LNCaP clone FGC (cell line): ENCODE results near the gene SPTBN1.

Experiments used
- DNase-seq: peaks from one replicate; pipeline ENCODE4 v3.0.0-alpha.2; 2011; ENCODE audit warnings: low read depth
- H3K4me3 ChIP-seq: 2 replicates; pipeline ENCODE4 v1.5.1; 2011; ENCODE audit warnings: mild to moderate bottlenecking, low read depth, low read length, control low read depth
- TF ChIP-seq, protein P1 (sequence below): IDR thresholded peaks from 2 replicates; pipeline ENCODE4 v1.5.1; 2012; ENCODE audit warnings: mild to moderate bottlenecking; ENCODE audit not compliant: control insufficient read depth, insufficient read depth; ENCODE audit errors: extremely low read depth

Gene SPTBN1

DNA sequence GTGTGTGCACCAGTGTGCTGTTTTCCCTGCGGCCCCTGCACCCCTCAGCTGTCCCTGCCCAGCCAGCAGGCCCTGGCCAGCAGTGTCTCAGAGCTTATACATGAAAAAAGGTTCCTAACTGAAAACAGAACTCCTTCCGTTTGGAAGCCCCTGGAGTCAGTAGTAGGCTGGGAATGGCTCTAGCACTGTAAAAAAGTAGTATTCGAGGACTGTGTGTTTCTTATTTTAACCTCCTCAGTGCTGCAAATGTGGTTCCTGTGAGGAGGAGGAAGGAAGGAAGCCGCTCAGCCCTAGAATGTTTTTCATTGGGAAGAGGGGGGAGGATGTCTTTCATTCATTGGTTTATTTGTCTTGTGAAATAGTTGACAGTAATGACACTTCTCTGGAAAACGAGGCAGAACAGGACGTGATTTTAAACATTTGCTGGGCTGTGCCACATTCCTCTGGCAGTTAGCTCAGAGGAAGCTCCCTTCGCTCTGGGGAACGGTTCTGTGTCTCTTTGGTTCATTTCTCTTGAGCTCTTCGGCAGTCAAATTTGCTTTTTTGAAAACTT lies 103.5 kb downstream of the SPTBN1 start:
- H3K4me3 ChIP-seq = no peak overlapping the region
- TF ChIP-seq, protein P1, sequence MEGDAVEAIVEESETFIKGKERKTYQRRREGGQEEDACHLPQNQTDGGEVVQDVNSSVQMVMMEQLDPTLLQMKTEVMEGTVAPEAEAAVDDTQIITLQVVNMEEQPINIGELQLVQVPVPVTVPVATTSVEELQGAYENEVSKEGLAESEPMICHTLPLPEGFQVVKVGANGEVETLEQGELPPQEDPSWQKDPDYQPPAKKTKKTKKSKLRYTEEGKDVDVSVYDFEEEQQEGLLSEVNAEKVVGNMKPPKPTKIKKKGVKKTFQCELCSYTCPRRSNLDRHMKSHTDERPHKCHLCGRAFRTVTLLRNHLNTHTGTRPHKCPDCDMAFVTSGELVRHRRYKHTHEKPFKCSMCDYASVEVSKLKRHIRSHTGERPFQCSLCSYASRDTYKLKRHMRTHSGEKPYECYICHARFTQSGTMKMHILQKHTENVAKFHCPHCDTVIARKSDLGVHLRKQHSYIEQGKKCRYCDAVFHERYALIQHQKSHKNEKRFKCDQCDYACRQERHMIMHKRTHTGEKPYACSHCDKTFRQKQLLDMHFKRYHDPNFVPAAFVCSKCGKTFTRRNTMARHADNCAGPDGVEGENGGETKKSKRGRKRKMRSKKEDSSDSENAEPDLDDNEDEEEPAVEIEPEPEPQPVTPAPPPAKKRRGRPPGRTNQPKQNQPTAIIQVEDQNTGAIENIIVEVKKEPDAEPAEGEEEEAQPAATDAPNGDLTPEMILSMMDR = no peak
- DNase-seq = no peak

DNA sequence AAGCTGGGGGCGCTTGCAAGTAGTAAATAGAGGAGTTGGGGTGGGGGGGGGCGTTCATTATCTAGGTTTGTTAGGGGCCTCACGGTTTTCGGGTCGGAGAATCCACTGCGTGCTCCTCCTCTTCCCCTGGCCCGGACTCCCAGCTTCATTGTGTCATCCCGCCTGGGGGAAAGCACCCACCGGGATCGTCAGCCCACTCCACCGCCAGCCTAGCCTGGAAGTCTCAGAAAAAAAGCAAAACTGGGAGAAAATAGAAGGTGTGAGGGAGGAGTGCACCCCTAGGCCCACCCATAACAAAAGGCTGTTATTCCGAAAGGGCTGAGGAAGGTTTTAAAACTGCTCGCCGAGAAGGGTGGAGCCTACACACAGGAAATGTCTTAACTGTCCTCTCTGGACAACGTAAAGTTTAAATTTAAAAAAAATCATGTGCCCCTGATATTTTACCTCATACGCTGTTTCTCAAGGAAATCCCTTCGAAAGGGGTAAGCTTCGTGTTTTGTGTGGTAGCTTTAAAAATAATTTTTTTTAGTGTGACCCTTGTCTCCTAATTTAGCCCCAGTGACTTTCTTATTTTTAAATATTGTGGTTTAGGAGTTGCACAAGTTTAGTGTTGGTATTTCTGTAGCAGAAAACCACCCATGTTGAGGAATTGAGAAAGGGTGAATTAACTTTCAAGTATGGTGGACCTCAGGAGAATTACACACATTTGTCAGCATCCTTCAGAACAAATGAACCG lies 104.2 kb downstream of the SPTBN1 start:
- DNase-seq = no peak
- TF ChIP-seq, protein P1 = no peak
- no peak overlapping the region for H3K4me3 ChIP-seq

DNA sequence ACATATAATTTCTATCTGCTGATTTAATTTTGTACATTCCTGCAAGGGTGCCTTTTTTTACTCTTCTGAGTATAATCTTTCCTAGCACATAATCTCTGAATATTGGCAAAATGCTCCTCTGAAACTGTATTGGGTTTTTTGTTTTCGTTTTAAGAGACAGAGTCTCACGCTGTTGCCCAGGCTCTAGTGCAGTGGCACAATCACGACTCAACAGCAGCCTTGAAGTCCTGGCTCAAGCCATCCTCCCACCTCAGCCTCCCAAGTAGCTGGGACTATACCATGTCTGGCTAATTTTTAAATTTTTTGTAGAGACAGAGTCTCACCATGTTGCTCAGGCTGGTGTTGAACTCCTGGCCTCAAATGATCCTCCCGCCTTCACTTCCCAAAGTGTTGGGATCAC lies 104.9 kb downstream of the SPTBN1 start:
- H3K4me3 ChIP-seq = no peak overlapping the region
- DNase-seq = no peak
- TF ChIP-seq, protein P1 = no peak

DNA sequence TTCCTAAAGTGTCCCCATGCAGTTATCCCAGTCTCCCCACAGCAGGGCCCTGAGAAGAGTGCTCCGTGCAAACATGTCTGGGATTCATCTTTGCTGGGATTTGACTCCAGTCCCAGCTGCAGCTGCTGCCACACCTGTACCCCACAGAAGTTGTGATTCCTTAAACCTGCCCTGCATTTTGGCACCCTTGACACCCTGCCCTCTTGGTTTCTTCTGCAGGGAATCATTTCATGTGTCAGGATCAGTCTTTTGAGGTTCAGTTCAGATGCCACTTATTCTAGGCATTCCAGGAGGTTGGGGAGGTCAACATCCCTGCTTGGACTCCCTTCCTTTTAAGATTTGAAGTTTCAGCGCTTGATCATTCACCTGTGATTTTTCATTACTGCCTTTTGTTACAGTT lies 108.3 kb downstream of the SPTBN1 start:
- no peak overlapping the region for H3K4me3 ChIP-seq
- DNase-seq = no peak

DNA sequence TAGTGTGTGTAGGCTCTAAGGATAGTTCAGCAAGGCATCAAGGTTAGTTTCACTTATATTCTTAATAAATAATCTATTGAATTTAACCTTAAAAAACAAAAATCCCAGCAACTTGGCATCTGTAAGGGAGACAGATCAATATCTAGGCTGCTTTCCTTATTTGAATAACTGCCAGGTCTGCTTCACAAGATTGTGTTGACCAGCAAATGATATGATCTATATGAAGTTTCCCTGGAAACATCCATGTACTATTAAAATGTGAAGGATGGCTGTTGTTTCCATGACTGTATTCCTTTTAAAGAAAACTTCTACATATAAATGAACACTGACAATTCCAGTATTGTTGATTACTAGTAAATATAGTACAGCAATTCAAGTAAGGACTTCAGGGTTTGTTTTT lies 109.4 kb downstream of the SPTBN1 start:
- TF ChIP-seq, protein P1 = no peak
- peak; percentile 25 for DNase-seq
- no peak overlapping the region for H3K4me3 ChIP-seq

More for the DNA sequence above, 108.3 kb downstream of the SPTBN1 start:
- TF ChIP-seq, protein P1 = no peak

DNA sequence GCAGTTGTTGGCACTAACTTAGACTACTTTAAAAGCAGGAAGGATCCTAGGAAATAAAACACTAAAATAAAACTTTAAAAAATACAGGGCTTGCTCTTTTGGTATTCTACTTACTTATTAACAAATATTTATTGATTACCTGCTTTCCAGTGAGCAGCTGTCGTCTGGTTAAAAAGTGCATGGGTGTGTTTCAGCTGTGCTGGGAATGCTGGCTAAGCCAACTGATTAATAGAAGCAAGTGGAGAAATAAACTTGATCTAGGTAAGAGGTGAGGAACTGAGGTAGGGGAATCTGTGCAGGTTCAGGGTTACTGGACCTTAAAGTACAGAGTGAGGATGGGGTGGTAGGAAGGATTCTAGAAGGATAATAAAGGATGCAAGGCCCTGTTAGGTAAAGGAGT lies 110.8 kb downstream of the SPTBN1 start:
- H3K4me3 ChIP-seq = no peak overlapping the region
- TF ChIP-seq, protein P1 = no peak
- no peak for DNase-seq
